ENCODE results near the gene RPGRIP1L.
A peak's percentile ranks its signal among the peaks of the same experiment; 100 is the strongest.

RPGRIP1L gene

DNA sequence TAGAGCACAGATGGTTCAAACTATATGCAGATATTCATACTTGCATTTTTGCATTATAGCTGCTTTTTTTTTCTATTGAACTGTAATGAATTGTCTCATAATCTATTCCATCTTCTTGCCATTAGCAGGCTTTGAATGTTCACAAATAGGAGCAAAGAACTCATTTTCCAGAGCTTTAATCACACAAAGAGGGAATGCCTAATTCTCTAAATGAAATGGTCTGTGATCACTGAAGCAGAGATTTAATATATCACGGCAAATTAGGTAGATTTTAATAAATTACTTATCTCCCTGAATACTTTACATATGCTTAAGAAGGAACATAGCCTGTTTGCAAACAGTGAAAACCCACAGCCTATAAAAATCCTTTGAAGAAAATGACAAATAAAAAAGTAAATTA is 103.0 kb downstream of the RPGRIP1L start:
- no peak for DNase-seq (ENCODE audit: low read depth)

DNA sequence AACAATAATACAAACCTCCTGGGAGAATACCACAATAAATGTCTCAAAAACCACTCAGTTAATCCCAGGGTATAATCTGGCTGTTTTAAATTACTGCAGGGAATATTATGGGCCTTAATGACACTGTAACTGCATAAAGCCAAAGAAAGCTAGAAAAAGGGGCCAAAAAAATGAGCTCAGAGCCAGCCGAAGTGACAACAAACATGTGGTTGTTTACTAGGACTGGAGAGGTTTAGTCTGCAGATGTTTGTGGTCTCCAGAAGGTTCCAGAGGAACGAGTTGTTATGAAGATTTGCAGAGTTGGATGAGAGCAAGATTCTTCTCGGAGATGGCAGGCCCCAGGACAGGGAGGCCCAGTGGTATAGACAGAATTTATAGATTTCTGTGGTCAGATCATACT is 103.5 kb downstream of the RPGRIP1L start:
- DNase-seq (ENCODE audit: low read depth) = no peak

DNA sequence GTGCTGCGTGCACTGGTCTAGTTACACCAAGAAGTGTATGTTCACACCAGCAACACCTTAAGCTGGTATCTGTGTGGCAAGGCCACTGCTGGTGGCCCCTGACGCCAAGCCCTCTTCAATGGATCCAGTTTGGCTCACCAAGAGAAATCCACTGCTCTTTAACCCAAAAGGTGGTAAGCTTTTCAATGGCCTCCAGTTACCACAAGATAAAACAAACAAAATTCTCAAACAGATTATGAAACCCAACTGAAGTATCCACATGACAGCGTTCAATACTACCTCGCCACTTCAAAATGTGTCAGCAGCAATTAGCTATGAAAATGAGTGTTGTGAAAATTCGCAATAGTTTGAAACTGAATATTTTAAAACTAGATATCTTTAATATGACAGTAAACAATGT is 104.1 kb downstream of the RPGRIP1L start:
- DNase-seq (ENCODE audit: low read depth) = no peak

DNA sequence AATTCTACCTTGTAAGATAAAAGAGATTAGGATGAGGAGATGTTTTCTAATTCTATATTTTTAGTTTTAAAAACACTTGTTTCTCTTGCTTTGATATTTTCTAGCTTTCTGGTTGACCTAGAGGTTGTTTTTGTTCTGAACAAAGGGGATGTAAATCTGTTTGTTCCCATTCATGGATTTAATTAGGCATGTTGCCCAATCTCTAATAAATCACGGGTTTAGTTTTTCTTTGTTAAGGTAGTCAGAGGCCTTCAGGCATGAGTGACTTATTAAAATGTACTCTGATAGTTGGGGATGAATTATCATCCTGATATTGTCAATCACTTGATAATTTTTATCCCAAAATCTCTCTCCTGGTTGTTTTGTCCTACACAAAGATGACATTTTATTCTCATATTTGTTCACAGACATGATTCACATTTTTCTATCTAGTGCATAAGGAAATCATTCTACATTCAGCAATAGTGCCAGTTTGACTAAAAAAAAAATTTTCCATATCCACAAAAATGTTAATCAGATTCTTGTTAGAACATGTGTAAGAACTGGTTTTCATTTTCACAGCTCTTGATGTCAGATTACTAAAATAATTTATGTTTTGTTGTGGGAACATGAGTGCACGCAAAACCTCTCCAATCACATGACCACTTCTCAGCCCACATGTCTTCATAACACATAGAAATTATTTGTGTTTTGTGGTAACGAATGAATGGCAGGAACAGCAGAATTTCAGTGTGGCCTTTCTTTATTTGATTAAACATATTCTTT is 105.0 kb downstream of the RPGRIP1L start:
- no peak for DNase-seq (ENCODE audit: low read depth)

DNA sequence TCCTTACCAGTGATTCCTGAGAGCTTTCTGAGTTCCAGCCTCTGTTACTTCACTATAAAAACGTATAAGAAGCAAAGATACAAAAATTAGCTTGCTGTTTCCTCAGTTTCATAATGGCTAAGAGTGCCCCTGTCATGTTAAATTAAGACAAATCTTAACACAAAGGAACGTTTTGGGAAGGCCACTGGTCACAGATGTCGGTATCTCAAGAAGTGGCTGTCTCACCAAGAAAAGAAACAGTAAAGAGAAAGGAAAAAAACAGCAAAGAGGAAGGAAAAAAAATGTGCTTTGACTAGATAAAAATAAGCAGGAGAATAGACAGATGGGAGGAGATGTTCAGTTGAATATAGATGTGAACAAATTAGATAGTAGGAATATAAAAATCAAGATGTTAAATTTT is 105.9 kb downstream of the RPGRIP1L start:
- DNase-seq (ENCODE audit: low read depth) = no peak

GRCh38 chr16:53588081-53588648 is 115.5 kb downstream of the RPGRIP1L start:
- no peak for DNase-seq (ENCODE audit: low read depth)

DNA sequence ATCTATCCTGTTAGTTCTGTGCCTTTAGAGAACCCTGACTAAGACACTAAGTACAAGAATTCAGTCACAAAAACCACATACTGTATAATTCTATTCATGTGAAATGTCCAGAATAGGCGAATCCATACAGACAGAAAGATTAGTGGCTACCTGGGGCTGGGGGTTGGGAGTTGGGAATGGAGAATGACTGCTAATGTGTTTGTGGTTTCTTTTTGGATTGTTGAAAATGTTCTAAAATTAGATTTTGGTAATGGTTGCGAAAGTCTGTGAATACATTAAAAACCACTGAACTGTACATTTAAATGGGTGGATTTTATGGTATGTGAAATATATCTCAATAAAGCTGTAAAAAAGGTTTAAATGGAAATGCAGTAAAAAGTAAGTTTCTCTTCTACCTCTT is 120.3 kb downstream of the RPGRIP1L start:
- DNase-seq (ENCODE audit: low read depth) = no peak

- DNase-seq (ENCODE audit: low read depth) = no peak
These were observed 121.9 kb downstream of the RPGRIP1L start for GRCh38 chr16:53581784-53582183.

GRCh38 chr16:53580038-53580802 is 123.4 kb downstream of the RPGRIP1L start:
- DNase-seq (ENCODE audit: low read depth) = no peak

- DNase-seq (ENCODE audit: low read depth) = no peak
These were observed 126.8 kb downstream of the RPGRIP1L start for GRCh38 chr16:53576904-53577303.

GRCh38 chr16:53576210-53576609 is 127.4 kb downstream of the RPGRIP1L start:
- no peak for DNase-seq (ENCODE audit: low read depth)

DNA sequence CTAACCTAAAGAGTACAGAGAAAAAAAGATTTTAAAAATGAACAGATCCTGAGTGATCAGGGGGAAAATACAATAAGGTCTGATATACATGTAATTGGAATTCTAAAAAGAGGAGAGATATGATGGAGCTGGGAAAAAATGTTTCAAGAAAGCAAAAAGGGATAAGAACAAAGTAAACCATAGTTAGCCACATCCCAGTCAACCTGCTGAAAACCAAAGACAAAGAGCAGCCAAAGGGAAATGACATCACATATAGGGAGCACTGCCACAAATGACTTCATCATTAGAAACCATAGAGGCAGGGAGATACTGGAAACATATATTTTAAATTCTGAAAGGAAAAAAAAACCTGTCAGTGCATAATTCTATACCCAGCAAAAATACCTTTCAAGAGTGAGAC is 131.9 kb downstream of the RPGRIP1L start:
- no peak for DNase-seq (ENCODE audit: low read depth)

- DNase-seq (ENCODE audit: low read depth) = no peak
These were observed 137.0 kb downstream of the RPGRIP1L start for GRCh38 chr16:53566552-53567245.

GRCh38 chr16:53565296-53565863 is 138.3 kb downstream of the RPGRIP1L start:
- no peak for DNase-seq (ENCODE audit: low read depth)

DNA sequence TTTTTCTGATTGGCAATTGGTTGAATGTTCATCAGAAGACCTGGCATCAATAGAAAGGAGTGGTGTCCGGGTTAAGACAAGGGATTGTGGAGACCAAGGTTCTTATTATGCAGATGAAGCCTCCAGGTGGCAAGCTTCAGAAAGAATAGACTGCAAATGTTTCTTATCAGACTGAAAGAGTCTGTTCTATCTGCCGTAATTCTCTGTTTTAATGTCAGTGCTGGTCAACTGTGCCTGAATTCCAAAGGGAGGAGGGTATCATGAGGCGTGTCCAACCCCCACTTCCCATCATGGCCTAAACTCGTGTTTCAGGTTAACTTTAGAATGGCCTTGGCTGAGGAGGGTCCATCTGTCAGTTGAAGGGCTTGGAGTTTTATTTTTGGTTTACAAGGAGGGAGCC is 140.2 kb downstream of the RPGRIP1L start:
- no peak for DNase-seq (ENCODE audit: low read depth)

- DNase-seq (ENCODE audit: low read depth) = no peak
These were observed 142.4 kb downstream of the RPGRIP1L start for GRCh38 chr16:53561101-53561888.

GRCh38 chr16:53559270-53559951 is 144.2 kb downstream of the RPGRIP1L start:
- DNase-seq (ENCODE audit: low read depth) = no peak

- no peak for DNase-seq (ENCODE audit: low read depth)
These were observed 144.9 kb downstream of the RPGRIP1L start for GRCh38 chr16:53558710-53559109.

DNA sequence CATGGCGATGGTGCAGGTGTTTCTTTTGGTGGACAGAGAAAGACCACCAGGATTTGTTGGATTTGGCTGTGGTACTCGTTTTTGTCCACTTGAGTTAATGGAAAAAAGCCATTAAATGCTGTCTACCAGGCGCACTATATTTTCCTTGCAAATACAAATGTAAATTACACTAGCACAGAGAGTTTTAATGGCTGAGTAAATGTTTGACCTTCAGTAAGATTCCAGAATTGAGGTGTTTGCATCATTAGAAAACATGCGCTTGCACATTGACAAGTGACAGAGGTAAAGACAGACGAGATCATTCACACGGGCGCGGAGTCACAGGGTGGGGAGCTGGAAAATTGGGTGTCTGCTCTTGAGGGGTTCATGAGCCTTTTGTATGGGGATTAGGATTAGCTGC is 147.1 kb downstream of the RPGRIP1L start:
- no peak for DNase-seq (ENCODE audit: low read depth)

- peak; percentile 15 for DNase-seq (ENCODE audit: low read depth)
These were observed 153.5 kb downstream of the RPGRIP1L start for GRCh38 chr16:53549970-53550690.

Data from T-helper 22 cell (primary cell).